ENCODE results near the gene KCNJ12.
"Not testable (repeated sequence)": the region's sequence is repeated elsewhere in the genome, so short reads cannot be mapped to it uniquely, and the experiment has no call there.

Gene KCNJ12

DNA sequence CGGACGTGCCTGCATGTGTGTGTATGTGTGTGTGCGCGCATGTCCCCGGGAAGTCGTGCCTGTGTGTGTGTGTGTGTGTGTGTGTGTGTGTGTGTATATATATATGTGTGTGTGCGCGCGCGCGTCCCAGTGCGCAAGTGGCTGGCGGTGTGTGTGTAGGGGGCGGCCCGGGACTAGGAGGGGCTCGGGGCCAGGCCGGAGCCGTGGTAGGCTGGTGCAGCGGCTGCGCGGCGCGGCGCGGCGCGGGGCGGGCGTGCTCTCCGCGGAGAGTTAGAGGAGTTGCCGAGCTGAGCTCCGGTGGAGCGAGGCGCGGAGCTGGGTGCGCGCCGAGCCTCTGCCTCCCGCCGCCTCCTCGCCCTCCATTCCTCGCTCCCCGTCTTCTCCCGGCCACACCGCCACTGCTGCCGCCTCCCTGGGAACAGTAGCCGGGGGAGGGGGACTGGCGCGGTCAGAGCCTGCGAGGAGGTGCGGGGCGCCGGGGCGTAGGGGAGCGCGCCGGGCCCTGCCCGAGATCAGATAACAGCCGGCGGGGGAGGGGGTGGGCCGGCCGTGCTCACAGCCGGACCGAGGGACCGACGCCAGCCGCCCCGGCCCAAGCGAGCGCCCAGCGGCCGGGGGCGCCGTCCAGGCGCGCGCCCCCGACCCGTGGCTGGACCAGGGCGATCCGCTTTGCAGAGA, at the start of gene KCNJ12:
TSS of gene KCNJ12 (plus strand) at position 277 of the 678 bp plus-strand sequence. CDS start 38,986 bp downstream, outside the sequence.
- DNase-seq (ENCODE audit: low spot score) (no peak), FAIRE-seq (no peak)

DNA sequence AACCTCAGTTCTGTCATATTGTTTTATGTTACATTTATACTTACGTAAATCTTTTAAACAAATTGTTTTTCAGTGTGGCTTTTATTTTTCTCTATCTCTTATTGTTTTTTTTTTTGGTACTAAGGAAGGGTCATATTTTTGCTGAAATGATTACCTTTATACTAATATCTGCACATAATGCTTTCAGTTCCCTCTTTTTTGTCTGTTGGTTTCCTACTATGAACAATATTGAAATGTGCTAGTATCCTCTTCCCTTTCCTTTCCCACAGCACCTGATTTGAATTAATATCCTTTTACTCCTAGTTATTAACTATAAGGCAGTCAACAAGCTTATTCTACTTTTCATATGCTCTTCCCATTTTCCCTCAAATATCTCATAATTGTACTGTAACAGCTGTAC, 48.2 kb upstream of the KCNJ12 start:
- FAIRE-seq; DNase-seq (ENCODE audit: low spot score): not testable (repeated sequence)

DNA sequence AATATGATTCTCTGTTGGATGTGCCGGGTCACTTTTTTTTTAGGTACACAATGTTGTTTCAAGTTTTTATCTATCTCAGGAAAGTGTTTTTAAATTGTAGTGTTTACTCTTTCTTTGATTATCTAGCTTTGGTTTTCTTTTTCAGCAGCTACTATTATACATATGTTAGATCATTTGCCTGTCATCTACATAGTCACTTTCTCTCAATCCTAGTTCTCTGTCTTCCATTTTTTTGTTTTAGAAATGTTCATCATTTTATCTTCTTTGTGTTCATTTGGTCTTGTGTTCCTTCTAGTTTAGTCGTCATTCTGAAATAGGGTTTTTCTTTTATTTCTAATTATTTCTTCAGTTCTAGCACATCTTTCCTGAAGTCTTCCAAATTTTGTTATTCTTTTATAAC, 47.4 kb upstream of the KCNJ12 start:
- not testable (repeated sequence) for FAIRE-seq; DNase-seq (ENCODE audit: low spot score)

DNA sequence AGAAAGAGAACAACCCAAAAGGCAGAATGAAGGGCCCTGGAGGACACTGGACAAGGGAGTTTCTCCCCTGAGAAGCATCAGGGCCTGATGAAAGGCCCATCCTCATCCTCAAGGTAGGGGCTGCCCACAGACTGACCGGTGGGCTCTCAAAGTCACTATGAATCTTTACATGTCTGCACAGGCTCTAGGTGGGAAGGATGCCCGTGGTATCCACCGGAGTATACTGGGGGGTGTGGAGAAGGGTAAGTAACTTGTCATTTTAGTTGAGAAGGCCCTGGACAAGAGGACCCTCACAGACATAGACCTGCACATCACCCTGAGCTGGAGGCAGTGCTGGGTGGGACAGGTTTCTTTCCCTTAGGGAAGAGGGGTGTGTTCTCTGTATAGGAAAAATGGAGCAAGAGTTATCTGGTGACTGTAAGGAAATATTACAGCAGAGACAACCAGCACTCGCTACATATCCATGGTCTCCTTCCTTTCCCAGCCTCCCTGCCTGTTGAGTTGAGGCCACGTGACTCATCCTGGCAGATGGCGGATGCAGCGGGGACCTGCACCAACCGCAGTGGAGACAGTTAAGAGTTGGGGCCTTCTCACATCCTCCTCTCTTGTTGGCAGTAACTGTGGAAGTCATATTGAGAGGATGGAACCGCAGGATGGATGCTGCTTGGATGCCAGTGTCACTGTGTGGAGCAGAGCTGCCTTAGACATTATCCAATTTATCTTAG, 45.6 kb upstream of the KCNJ12 start:
- no peak for DNase-seq (ENCODE audit: low spot score)
- FAIRE-seq: no peak

DNA sequence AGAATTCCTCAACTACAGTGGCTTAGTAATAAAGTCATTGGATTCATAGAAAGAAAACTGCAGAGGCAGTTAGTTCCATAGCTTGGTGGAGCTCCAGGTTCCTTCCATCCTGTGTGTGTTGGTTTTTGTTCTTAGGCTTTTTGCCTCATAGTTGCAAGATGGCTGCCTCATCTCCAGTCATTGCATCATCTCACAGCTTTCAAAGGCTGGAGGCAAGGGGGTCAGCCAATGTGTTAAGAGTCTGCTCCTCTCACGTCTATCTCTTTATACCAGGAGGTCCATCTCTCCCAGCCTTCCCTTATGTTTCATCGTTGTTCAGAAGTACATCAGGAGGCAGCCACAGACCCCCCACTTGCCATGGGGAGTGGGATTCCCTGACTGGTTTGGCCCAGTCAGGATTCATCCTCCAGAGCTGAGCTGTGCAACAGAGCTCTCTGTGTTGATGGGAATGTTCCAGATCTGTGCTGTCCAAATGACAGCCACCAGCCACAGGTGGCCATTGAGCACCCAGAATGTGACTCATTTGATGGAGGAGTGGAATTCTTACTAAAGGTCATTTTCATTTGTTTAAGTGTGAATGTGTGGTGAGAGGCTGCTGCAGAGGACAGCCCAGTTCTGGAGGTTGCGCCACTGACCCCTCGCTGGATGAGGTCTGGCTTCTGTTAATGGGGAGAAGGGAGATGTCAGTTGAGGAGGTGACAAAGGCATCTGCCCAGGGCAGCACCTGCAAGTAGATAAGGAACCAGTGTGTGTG, 39.4 kb upstream of the KCNJ12 start:
- DNase-seq (ENCODE audit: low spot score); FAIRE-seq: not testable (repeated sequence)

DNA sequence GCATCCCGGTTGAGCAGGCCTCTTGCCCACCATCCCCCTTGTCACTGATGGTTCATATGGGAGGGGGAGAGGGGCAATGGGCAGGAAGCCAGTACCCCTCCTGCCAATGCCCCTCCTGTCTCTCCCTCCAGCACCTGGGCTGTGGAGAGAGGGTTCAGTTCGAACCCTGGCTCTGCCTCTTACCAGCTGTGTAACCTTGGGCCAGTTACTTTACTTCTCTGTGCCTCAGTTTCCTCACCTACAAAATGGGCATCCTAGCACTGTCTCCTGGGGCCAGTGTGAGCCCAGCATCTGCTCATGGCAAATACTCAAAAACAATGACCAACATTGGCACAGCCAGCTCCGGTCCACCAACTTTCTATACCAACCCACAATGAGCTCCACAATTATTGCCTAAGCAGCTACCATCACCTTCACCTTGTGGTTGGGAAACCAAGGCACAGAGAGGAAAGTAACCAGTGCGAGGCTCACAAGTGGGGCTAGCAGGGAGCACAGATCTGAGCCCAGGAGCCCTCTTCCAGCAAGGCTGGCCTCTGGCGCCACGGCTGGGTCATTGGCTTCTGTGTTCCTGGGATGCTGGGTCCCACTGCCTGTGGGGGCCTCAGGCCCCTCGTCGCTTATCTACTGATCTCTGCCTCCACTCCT, 38.1 kb upstream of the KCNJ12 start:
- DNase-seq (ENCODE audit: low spot score): not testable (repeated sequence)
- FAIRE-seq: peak; percentile 17

DNA sequence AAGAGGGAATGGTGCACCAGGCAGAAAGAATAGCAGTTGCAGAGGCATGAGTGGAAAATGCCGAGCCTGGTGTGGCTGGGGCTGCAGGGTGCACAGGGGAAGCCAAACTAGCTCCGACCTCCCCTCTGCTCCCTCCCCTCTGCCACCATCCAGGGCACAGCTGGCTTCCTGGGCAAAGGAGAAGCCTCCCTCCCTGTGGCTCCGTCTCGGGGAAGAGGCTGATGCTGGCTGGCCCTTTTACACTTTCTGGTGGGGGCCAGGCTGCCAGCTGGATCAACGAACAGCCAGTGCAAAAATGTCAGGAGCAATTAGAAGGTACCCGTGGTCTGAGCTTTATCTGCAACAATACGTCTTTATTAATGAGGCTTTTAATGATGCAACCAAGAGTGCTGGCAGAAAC, 37.1 kb upstream of the KCNJ12 start:
- FAIRE-seq (no peak), DNase-seq (ENCODE audit: low spot score) (no peak)

DNA sequence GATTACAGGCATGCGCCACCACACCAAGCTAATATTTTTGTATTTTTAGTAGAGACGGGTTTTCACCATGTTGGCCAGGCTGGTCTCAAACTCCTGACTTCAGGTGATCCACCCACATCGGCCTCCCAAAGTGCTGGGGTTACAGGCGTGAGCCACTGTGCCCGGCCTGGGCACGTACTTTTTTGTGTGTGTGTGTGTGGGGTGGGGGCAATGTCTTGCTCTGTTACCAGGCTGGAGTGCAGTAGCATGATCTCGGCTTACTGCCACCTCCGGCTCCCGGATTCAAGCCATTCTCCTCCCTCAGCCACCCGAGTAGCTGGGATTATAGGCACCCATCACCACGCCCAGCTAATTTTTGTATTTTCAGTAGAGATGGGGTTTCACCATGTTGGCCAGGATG, 36.6 kb upstream of the KCNJ12 start:
- not testable (repeated sequence) for DNase-seq (ENCODE audit: low spot score); FAIRE-seq

DNA sequence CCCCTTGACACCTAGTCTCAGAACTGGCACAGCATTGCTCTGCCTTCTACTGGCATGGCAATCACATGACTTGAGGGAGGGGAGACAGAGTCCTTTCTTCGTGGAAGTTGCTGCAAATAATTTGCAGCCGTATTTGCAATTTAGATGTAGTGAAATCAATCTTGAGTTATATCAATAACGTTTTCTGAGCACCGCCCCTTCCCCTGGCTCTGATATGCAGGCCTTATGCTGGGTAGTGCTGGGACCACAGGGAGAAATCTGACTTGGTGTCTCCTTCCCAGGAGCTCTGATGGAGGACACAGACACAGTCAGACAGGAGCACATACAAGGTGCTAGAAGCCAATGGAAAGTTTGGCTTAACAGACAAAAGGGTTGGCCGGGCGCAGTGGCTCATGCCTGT, 35.8 kb upstream of the KCNJ12 start:
- DNase-seq (ENCODE audit: low spot score): not testable (repeated sequence)
- FAIRE-seq: peak; percentile 27

DNA sequence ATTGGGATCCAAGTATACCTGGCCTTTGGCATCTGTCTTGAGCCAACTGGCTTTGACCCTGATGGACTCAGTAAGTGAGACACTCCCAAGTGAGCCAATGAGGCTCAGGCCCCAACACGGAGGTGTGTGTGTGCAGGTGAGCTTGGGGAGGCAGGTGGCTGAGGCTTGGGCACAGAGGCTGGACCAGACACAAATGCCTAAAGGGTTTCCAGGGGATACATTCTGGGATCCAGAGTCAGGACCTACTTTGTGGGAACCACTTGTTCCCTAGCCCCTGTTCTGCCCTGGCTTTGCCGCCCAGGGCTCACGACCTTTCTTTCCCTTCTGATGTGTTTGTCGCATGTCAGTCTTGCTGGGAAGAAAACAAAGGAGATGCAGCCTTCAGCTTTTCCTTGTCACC, 34.9 kb upstream of the KCNJ12 start:
- DNase-seq (ENCODE audit: low spot score): not testable (repeated sequence)
- peak; percentile 72 for FAIRE-seq

DNA sequence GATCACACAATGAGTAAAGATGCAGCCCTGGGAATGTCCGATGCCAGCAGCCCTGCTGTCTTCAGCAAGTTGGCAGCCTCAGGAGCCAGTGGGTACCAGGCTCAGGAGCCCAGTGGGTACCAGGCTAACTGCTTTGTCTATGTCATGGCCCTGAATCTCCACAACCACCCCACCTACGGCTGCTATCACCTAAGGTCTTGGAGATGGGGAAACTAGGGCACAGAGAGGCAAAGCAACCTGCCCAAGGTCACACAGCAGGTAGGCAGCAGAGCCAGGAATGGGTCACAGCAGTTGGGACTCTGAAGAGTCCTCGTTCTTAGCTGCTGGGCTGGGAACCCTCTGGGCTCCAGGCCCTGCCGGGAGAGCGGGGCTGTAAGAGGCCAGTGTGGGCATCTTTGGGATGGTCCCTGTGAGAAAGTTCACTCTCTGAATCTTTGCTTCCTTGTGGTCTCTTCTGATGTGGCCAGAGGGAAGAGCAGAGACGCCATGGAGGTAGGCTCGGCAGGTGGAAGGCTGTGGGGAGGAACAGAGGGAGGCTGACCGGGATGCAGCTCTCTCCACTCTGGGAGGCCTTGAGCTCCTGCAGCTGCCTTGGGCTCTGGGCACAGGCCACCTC, 34.1 kb upstream of the KCNJ12 start:
- not testable (repeated sequence) for DNase-seq (ENCODE audit: low spot score)
- FAIRE-seq: peak; percentile 37

DNA sequence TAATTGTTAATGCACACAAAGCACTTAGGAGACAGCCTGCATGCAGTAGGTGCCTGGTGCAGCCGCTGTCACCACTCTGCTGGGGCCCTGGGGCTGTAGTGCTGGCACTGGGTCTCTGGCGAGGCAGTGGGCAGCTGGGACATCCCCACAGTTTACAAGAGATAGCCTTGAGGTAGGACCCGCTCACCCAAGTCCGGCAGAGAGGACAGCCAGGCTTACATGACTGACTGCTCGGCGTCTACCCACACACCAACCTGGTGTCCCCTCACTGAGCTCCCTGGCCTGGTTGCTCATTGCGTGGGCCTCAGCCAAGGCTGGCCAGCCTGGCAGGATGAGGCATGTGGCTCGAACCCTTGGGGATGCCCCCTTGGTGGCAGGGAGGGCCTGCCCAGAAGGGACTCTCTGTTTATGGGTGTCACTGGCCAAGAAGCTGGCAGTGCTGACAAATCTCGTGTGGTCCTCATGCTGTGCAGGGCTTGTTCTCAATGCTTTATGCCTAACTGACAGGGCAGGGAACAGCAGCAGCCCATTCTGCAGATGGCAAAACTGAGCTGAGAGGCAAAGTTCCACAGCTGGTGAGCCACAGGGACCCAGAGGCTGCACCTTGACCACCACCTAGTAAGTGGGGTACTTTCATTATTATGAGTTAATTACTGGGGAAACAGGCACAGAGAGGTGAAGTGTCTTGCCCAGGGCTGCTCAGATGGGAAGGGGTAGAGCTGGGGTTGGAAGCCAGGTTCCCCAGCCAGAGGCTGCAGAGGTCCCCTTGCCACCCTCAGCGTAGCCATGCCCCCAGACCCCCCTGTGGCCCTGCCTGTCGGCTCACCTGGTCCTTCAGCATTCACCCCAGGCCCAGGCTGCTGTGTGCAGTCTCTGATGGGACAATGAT, 32.9 kb upstream of the KCNJ12 start:
- not testable (repeated sequence) for DNase-seq (ENCODE audit: low spot score)
- FAIRE-seq: peak; percentile 17

DNA sequence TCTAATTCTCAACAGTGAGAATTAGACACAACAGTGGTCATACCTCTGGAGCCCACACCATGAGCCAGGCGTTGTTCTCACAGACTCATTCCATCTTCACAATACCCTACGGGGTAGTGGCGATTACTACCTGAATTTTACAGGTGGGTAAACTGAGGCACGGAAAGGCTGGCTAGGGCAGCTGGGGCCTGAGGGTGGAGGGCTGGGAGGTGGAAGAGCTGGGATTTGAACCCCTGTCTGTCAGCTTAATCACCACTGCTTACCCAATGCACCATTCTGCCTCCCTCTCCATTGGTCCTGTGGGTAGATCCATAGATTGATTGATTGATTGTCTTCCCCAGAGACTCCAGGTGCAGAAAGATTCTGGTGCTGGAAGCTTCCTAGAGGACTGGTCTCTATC, 31.4 kb upstream of the KCNJ12 start:
- not testable (repeated sequence) for DNase-seq (ENCODE audit: low spot score)

DNA sequence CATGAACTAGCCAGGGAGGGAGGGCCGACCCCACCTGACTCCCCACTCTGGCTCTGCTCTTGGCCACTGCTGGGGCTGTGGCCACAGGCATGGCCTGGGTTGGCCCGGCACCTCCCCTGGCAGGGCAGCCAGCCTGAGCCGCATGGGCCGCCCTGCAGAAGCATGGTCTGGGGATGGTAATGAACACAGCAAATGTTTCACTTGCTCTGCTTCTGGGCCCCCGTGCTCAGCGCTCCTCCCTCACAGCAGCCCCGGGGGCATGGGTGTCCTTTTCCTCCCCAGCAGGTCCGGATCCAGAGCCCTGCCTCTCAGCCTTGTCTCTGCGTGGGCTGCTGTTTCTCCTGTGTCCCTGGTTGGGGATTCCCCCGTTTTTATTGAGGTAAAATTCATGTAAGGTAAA, 30.9 kb upstream of the KCNJ12 start:
- no peak for DNase-seq (ENCODE audit: low spot score)
- peak; percentile 35 for FAIRE-seq

More for the DNA sequence above, 31.4 kb upstream of the KCNJ12 start:
- FAIRE-seq: not testable (repeated sequence)

DNA sequence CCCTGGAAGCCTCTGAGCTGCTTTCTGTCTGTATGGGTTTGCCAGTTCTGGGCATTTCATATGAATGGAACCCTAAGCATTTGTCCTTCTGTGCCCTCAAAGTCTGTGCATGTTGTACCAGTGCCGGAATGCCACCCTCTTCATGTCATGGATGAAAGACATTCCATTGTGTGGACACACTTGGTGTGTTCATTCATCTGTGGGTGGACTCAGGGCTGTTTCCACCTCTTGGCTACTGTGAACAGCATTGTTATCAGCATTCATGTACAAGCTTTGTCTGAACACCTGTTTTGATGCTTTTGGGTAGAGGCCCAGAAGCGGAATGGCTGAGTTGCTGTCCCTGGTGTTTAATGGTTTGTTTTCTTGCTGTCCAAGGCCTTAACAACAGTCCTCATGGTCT, 30.1 kb upstream of the KCNJ12 start:
- FAIRE-seq: peak; percentile 94
- not testable (repeated sequence) for DNase-seq (ENCODE audit: low spot score)

DNA sequence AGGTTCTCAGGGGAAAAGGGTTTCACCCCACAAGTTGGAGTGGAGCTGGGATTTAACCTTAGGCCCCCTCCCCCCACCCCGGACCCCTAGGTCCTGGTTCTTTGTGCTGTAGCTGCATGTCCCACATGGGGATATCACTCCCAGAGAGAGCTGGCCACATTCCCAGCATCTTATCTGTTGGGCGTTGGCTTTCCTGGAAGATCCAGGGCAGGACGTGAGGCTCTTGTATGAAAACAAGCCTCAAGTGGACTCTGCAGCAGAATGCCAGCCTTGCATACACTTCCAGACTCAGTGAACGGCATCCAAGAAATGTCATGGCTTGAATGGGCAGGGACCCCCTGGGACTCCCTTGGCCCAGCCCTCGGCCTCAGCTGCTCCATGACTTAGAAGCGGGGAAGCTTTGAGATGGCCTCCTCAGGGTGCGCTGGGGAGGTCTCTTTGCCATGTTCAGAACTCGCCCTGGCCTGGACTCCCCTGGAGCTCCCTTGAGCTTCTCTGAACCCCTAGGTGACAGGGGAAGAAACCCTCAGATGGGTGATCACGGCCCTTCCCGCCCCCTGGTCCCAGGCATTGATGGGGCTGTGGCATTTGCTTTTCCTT, 29.4 kb upstream of the KCNJ12 start:
- FAIRE-seq: peak; percentile 59
- DNase-seq (ENCODE audit: low spot score): not testable (repeated sequence)

DNA sequence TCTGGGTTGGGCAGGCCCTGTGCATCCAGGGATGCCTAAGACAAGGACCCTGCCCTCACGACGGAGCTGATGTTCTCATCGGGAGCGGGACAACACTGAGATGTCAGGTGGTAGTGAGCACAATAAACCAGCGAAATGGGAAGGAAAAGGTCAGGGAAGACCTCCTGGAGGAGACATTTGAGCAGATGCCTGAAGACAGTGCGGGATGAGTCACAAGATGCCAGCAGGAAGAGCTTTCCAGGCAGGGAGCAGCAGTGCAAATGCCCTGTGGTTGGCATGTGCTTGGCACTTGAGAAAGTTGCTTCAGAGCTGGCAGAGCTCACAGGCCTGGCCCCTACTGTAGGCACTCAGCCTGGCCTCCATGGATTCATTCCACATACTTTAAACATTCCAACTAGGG, 28.5 kb upstream of the KCNJ12 start:
- FAIRE-seq: peak; percentile 85

DNA sequence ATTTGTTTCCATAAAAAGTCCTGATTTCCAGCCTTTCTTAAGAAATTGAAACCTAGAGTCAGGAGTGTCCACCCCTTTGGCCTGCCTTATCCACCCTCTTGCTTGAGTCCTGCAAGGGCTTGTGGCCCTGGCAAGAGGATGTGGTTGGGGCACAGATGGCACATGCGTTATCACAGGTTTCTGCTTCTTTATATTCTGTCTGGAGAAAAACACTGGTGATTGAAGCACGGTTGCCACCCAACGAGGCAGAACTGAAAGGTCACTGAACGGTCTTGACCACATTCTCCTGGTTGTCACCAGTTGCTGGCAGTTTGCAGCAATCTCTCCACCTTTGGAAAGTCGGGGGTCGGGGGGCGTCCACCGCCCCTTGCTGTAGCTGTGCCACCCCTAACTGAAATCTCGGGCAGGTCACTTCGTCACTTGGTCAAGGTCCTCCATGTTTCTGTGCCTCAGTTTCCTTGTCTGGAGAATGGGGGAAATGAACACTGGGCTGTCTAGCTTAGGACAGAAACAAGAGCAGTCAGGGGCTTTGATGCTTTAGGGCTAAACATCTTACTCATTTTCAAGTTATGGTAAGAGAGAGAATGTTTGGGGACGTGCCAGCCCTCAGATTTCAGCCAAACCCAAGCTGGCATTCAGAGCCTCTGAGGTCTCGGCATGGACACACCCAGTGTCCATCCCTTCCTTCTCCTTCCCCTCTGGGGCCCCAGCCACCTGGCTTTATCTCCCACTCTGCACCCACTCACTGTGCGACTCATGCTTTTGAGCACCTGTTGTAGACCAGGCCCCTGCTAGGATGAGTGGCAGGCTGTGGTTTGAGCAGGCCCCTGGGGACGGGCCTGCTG, 27.9 kb upstream of the KCNJ12 start:
- FAIRE-seq: peak; percentile 65
- not testable (repeated sequence) for DNase-seq (ENCODE audit: low spot score)

More for the DNA sequence above, 28.5 kb upstream of the KCNJ12 start:
- not testable (repeated sequence) for DNase-seq (ENCODE audit: low spot score)

DNA sequence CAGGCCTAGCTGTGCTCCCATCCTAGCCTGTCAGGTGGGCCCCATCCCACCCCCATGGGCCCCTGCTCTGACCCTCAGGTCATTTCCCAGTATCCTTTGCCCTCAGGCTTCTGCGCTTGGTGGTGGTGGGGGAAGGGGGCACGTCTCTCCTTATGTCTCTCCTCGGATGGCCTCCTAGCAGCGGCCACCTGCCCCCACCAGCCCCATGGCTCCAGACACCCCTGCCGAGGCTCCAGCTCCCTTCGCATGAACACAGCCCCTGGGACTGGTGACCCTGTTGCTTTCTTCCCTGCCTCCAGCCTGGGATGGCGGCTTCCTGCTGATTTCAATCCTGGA, 27.3 kb upstream of the KCNJ12 start:
- not testable (repeated sequence) for FAIRE-seq; DNase-seq (ENCODE audit: low spot score)

All from urothelium cell line (cell line).